Measurements from ENCODE around the gene SH3PXD2A.

SH3PXD2A gene

DNA sequence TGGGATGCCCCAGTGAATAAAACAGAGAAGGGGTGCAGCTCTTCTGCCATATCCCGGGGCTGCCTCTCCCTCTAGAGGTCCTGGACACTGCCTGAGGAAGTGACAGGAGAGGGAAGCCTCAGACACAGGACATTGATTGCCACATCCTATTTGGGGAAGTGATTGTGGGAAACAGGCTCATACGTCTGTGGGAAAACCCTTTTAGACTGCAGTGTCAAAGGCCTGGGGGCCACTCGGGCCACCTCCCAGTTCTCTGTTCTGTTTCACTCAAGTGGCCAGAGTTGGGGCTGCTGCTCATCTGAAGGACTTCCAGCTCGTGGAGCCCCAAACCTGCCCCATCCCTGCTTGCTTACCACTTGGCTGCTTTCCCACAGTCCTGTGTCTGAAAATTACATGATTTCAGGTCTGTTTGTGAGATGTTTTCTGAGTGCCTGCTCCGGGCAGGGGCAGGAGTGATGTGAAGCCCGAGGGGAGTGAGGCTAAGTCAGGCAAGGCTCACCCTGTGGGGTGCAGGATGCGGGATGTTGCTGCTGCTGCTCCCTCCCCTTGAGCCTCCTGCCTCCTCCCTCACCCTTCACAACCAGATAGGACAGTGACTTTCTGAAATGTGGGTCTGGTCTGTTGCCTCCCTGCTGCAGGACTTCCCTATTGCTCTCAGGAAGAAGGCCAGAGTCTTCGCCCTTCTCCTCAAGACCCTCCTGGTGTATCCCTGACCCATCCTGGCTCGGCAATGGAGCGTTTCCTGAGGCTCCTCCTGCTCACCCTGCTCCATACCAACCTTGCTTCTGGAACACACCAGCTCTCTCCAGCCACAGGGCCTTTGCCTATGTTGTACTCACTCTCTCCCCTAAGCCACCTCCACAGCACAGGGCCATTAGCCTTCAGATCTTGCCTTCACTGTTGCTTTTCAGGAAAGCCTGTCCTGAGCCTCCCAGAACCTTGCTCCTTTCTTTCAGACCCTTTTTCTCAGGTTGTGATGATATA, 303.5 kb downstream of the SH3PXD2A start:
- DNase-seq, result no peak

GRCh38 chr10:103550229-103550628, 305.1 kb downstream of the SH3PXD2A start:
- DNase-seq, result no peak

DNA sequence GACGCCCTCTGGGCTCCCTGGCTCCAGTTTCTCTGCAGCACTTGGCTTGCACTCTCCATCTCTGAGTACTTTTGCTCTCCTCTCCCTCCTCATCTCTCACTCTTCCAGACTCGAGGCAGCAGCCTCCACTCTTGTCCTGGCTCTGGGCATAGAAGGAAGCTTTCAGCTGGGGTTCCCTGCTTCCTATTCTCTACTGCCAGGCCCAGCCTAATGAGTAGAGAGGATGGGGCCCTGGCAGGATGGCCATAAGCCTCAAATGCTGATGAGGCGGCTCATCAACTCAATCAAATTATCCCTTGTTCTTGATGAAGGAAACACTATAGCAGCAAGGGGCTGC, 306.1 kb downstream of the SH3PXD2A start:
- DNase-seq, result no peak

- peak; percentile 78 for DNase-seq
Measured at GRCh38 chr10:103548581-103549348, 306.6 kb downstream of the SH3PXD2A start.

GRCh38 chr10:103548006-103548405, 307.4 kb downstream of the SH3PXD2A start:
- DNase-seq, result no peak

GRCh38 chr10:103547391-103547946, 307.9 kb downstream of the SH3PXD2A start:
- no peak for DNase-seq

- DNase-seq, result no peak
Measured at GRCh38 chr10:103546401-103546800, 309.0 kb downstream of the SH3PXD2A start.

- DNase-seq, result no peak
Measured at GRCh38 chr10:103545771-103546281, 309.6 kb downstream of the SH3PXD2A start.

- DNase-seq, result no peak
Measured at GRCh38 chr10:103545366-103545765, 310.0 kb downstream of the SH3PXD2A start.

- DNase-seq, result no peak
Measured at GRCh38 chr10:103544657-103545310, 310.6 kb downstream of the SH3PXD2A start.
